Ectodermal cell (in vitro differentiated cells): ENCODE measurements around the gene YES1.

Source experiments
- H3K27ac ChIP-seq: 2 replicates; pipeline ENCODE4 v1.7.0; 2013; ENCODE audit warnings: mild to moderate bottlenecking, low read depth, low read length; ENCODE audit not compliant: insufficient read depth, poor library complexity, severe bottlenecking
- H3K27me3 ChIP-seq: 2 replicates; pipeline ENCODE4 v1.7.0; 2013; ENCODE audit warnings: mild to moderate bottlenecking, low read length; ENCODE audit not compliant: insufficient read depth, control insufficient read depth, poor library complexity, severe bottlenecking
- H3K36me3 ChIP-seq: one replicate; pipeline ENCODE4 v1.7.0; 2013; ENCODE audit warnings: low read length; ENCODE audit not compliant: control insufficient read depth, insufficient read depth
- H3K4me1 ChIP-seq: one replicate; pipeline ENCODE4 v1.7.0; 2013; ENCODE audit warnings: low read length; ENCODE audit not compliant: control insufficient read depth, insufficient read depth
- H3K4me3 ChIP-seq: 2 replicates; pipeline ENCODE4 v1.7.0; 2013; ENCODE audit warnings: low read depth, low read length, control low read depth; ENCODE audit not compliant: insufficient read depth
- H3K9me3 ChIP-seq: 2 replicates; pipeline ENCODE4 v1.7.0; 2013; ENCODE audit warnings: mild to moderate bottlenecking, low read length, moderate library complexity; ENCODE audit not compliant: control insufficient read depth
- WGBS, 2 experiments: methylation state at CpG; one replicate each; pipeline ENCODE4 v1.1.7; 2013; ENCODE audit warnings: missing lambda C conversion rate in 2 of 2; 5-methylcytosine and 5-hydroxymethylcytosine counted together

The YES1 gene

DNA sequence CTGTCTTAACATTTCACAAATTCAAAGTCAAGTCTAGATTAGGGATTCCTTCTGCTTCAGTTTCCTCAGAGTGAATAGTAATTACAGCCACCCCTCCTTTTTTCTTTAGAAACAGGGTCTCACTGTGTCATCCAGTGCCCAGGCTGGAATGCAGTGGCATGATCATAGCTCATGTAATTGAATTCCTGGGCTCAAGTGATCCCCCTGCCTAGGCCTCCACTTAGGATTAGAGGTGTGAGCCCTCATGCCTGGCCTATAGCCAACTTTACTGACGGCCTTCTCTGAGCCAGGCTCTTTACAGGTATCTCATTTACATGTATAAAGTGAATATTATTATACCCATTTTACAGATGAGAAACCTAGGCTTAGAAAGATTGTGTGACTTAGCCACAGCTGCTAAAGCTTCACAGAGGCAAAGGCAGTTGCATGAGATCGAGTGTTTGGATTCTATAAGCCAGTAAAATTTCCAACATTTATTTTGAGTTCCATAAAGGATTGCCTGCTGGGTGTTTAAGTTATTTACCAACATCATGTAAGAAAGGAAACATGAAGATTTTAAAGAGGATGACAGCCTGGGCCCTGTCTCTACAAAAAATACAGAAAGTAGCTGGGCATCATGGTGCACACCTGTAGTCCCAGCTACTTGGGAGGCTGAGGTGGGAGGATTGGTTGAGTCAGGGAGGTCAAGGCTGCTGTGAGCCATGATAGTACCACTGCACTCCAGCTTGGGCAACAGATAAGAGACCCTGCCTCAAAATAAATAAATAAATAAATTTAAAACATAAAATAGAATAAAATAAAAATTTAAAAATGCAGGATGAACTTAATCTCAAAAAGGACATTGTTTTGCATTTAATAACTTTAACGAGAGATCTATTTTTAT, 101.4 kb downstream of the YES1 start:
- 100% methylated on average over 1 of the region's 3 CpGs for WGBS, 2 experiments

DNA sequence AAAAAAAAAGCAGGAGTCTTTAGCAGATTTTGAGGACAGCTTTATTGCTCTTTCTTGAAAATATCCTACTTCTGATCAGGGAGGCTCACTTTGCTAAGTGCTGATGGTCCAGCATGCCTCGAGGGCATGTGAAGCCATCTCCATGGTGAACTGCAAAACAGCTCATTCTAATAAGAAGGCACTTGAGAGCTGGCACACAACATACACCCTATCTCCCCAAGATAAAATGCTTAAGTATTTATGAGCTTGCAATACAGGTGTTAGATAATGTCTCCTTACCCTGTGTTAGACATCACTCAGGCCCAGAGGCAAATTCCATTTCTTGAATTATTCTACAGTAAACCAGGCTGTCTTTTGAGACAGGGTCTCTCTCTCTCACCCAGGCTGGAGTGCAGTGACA, 102.3 kb downstream of the YES1 start:
- no peaks in the 10 kb centered on the region for H3K27me3 ChIP-seq
- H3K4me1 ChIP-seq = no peaks in the 10 kb centered on the region
- WGBS, 2 experiments = 88 to 100% methylated on average over 1 of the region's 1 CpG
- no peak overlapping the region for H3K27ac ChIP-seq
- no peaks in the 10 kb centered on the region for H3K9me3 ChIP-seq
- no peaks in the 10 kb centered on the region for H3K36me3 ChIP-seq
- no peak overlapping the region for H3K4me3 ChIP-seq

More for the DNA sequence above, 101.4 kb downstream of the YES1 start:
- Histone ChIP-seq H3K27me3 (no peaks in the 10 kb centered on the region), H3K36me3 (no peaks in the 10 kb centered on the region), H3K4me3 (no peak overlapping the region), H3K27ac (no peak overlapping the region), H3K4me1 (no peaks in the 10 kb centered on the region), H3K9me3 (no peaks in the 10 kb centered on the region)

DNA sequence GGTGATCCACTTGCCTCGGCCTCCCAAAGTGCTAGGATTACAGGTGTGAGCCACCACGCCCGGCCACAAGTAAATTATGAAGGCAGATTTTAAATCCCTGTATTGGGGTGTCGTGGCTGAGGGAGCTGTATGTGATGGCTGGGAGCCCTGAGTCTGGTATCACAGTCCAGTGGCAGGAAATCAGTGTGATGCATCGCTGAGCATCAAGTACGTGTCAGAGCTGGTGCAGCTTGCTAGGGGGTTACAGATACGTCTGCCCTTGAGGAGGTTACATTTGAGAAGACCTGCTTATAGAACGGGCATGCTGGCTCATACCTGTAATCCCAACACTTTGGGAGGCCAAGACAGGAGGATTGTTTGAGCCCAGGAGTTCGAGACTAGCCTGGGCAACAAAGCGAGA, 103.9 kb downstream of the YES1 start:
- no peak overlapping the region for H3K27ac ChIP-seq
- H3K9me3 ChIP-seq = no peaks in the 10 kb centered on the region
- no peaks in the 10 kb centered on the region for H3K4me1 ChIP-seq
- no peaks in the 10 kb centered on the region for H3K27me3 ChIP-seq
- WGBS, 2 experiments = 93 to 96% methylated on average over 9 of the region's 10 CpGs
- H3K4me3 ChIP-seq = no peak overlapping the region
- H3K36me3 ChIP-seq = no peaks in the 10 kb centered on the region

DNA sequence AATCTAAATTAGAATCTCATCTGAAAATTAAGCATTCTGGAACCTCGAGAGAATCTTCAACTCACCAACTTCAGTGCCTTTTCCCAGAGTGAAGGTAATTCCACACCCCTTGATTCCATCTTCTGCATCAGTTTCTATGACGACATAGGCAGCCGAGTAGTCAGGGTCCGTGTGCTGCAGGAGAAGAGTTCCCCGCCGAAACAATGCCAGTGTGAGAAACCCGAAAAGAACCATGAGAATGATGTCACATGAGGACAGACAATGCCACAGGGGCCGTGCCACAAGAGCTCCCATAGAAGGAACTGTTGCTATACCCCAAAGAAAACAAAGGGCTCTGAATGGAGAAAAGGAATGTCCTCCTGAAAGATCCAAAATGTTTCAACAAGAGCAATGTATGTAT, 105.6 kb downstream of the YES1 start:
- 78 to 88% methylated on average over 8 of the region's 8 CpGs for WGBS, 2 experiments
- no peaks in the 10 kb centered on the region for H3K36me3 ChIP-seq
- no peak overlapping the region for H3K4me3 ChIP-seq
- H3K4me1 ChIP-seq = no peaks in the 10 kb centered on the region
- no peak overlapping the region for H3K27ac ChIP-seq
- H3K9me3 ChIP-seq = no peaks in the 10 kb centered on the region
- H3K27me3 ChIP-seq = no peaks in the 10 kb centered on the region

DNA sequence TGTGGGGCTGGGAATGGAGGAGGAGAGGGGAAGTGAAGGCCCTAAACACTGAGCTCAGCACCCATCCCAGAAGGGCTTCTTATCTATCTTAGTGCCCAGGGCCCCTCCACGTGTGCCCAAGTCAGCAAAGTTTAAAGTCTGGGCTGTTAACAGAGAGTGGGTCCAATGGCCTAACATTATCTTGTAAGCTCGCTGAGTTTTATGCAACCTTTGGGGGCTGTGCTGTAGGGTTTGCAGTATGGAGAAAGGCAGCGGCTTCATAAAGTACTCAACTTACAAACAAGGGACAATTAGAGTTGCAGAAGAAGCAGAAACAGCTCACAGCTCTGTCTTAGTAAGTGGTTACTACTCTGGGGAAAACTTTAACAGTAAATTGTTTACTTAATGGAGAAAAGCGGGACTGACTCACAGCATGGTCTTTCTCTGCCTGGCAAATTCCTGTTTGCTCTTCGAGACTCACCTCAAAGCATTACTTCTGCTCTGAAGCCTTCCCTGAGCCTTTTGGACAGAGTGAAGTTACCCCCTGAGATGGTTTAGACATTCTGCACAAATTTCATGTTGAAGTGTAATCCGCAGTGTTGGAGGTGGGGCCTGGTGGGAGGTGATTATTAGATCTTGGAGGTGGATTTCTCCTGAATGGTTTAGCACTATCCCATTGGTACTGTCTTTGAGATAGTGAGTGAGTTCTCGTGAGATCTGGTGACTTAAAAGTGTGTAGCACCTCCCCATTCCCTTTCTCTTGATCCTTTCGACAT, 108.7 kb downstream of the YES1 start:
- 86% methylated on average over 8 of the region's 8 CpGs for WGBS, 2 experiments
- H3K27me3 ChIP-seq = no peaks in the 10 kb centered on the region
- H3K27ac ChIP-seq = no peak overlapping the region
- H3K9me3 ChIP-seq = no peaks in the 10 kb centered on the region
- no peak overlapping the region for H3K4me3 ChIP-seq
- H3K4me1 ChIP-seq = no peaks in the 10 kb centered on the region
- H3K36me3 ChIP-seq = no peaks in the 10 kb centered on the region

DNA sequence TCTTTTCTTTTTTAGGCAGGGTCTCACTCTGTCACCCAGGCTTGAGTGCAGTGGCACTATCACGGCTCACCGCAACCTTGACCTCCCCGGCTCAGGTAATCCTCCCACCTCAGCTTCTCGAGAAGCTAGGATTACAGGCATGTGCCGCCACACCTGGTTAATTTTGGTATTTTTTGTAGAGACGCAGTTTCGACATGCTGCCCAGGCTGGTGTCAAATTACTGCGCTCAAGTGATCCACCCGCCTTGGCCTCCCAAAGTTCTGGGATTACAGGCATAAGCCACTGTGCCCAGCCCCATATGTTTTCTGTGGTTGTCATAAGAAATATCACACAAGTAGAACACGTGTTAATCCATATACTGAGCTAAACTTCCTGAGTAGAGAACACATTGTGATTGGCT, 114.2 kb downstream of the YES1 start:
- Histone ChIP-seq H3K27ac (no peak overlapping the region), H3K36me3 (peaks cover 4% of the 10 kb centered on the region), H3K27me3 (no peaks in the 10 kb centered on the region), H3K4me1 (no peaks in the 10 kb centered on the region), H3K4me3 (no peak overlapping the region), H3K9me3 (no peaks in the 10 kb centered on the region)
- 85 to 87% methylated on average over 10 of the region's 10 CpGs for WGBS, 2 experiments

DNA sequence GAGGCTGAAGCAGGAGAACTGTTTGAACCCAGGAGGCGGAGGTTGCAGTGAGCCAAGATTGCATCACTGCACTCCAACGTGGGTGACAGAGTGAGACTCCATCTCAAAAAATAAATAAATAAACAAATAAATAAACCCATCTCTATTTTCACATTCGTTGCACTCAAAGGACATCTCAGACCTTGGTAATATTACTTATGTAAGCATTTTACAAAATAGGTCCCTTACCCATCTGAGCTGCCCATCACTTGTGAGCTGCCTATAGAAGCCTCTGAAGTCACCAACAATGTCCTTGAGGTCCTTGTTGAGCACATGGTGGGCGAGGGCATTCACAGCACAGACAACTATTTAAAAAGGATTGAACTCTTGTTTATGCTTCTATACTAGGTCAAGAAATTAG, 115.0 kb downstream of the YES1 start:
- Histone ChIP-seq H3K9me3 (no peaks in the 10 kb centered on the region), H3K27ac (no peak overlapping the region), H3K27me3 (no peaks in the 10 kb centered on the region), H3K4me3 (no peak overlapping the region), H3K4me1 (no peaks in the 10 kb centered on the region), H3K36me3 (peaks cover 4% of the 10 kb centered on the region)
- WGBS, 2 experiments = 94 to 96% methylated on average over 4 of the region's 4 CpGs

DNA sequence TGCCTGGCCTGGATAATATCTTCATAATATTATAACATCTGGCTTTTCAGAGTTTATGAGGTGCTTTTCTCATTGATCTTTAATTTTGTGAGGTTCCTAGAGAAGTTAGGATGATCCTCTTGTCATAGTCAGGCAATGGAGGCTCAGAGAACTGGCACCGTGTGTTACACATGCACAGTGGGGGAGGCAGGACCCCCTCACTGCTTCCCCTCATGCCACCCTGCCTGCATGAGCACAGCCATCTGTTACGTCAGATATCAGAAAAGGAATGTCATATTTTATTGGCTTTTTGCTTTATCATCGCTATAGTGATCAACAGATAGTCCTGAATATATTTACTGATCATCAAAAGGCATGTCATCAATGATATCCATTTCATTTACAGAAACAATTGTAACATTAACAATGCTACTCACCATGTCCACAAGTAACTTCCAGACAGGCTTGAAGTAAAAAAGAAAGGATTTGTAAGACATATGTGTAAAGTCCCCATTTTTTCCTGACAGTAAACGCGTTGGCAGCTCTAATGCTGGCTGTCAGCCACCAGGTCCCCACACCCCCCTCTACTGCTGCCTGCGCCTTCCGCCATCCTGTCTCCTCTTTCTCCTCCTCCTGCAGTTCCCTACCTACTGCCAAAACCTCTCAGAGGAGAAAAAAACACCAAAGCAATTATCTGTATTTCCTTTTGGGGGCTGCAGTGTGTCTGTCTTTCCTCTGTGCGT, 118.4 kb downstream of the YES1 start:
- WGBS, 2 experiments = 90 to 91% methylated on average over 8 of the region's 8 CpGs
- Histone ChIP-seq H3K4me1 (peaks cover 2% of the 10 kb centered on the region), H3K27me3 (no peaks in the 10 kb centered on the region), H3K9me3 (no peaks in the 10 kb centered on the region), H3K36me3 (peaks cover 4% of the 10 kb centered on the region), H3K4me3 (no peak overlapping the region), H3K27ac (no peak overlapping the region)

DNA sequence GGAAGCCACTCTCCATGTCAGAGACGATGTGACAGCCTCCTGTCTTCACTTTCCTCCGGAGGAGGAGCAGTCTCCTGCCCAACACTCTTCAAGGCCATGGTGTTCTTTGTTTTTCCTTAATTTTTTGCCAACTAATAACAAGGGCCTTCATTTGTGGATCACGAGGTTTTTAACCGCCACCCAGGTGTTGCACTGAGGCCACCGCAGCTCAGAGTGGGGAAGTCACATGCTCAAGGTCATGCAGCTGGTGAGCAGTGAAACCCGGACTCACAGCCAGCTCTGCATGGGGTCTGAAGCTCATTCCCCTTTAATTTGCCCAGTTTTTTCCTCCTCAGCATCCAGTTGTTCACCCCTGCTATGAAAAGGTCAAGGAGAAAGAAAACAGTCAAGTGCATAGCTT, 119.2 kb downstream of the YES1 start:
- no peaks in the 10 kb centered on the region for H3K9me3 ChIP-seq
- peaks cover 7% of the 10 kb centered on the region for H3K4me1 ChIP-seq
- H3K4me3 ChIP-seq = no peak overlapping the region
- 94% methylated on average over 6 of the region's 6 CpGs for WGBS, 2 experiments
- H3K36me3 ChIP-seq = peaks cover 4% of the 10 kb centered on the region
- no peaks in the 10 kb centered on the region for H3K27me3 ChIP-seq
- no peak overlapping the region for H3K27ac ChIP-seq

DNA sequence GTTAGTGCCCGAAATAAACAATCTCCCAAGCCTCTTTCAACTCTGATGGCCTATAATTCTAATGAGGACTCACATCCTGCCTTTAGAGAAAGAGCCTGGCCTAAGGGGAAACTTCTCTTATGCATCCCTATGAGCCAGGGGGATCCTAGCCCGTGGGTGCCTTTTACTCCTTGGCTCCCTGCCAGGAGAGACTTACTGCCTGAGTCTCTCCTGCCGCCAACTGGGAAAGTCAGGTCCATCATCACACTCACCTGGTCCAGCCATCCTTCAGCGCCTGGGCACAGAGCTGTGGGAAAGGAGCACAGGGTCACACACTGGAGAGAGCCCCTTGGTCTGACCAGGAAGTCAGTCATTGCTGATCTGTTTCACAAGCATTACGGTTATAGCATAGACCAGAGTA, 123.7 kb downstream of the YES1 start:
- 90 to 91% methylated on average over 5 of the region's 5 CpGs for WGBS, 2 experiments
- Histone ChIP-seq H3K9me3 (no peaks in the 10 kb centered on the region), H3K27ac (no peak overlapping the region), H3K36me3 (no peaks in the 10 kb centered on the region), H3K4me1 (peaks cover 30% of the 10 kb centered on the region), H3K4me3 (no peak overlapping the region), H3K27me3 (no peaks in the 10 kb centered on the region)
